SK-N-SH treated with all-trans-retinoic acid at 6 μM for 48 hours (cell line): ENCODE data around the gene CRTC3.

Source experiments
- ATAC-seq: fragments of 200-7000 bp; cut with Tn5 transposase; 3 replicates; pipeline ENCODE4 v1.9.1; 2020; ENCODE audit warnings: mild to moderate bottlenecking, moderate library complexity
- ARNTL ChIP-seq: fragments of 450-650 bp; formaldehyde crosslinking; IDR thresholded peaks from 2 replicates; pipeline ENCODE4 v1.5.0; 2020; ENCODE audit warnings: low read depth, mild to moderate bottlenecking, moderate library complexity, borderline replicate concordance
- BACH2 ChIP-seq: fragments of 250-450 bp; sonication (Bioruptor Pico); IDR thresholded peaks from 2 replicates; pipeline ENCODE4 v1.9.0; 2021; ENCODE audit warnings: mild to moderate bottlenecking, borderline replicate concordance
- CSDC2 ChIP-seq: fragments of 250-450 bp; sonication (Bioruptor Pico); IDR thresholded peaks from 2 replicates; pipeline ENCODE4 v1.5.0; 2020; ENCODE audit warnings: mild to moderate bottlenecking, moderate library complexity
- ESRRG ChIP-seq: fragments of 250-450 bp; sonication (Bioruptor Pico); IDR thresholded peaks from 2 replicates; pipeline ENCODE4 v1.6.1; 2021; ENCODE audit warnings: mild to moderate bottlenecking
- ISL1 ChIP-seq: fragments of 250-450 bp; sonication (Bioruptor Pico); IDR thresholded peaks from 2 replicates; pipeline ENCODE4 v2.1.2; 2022; ENCODE audit warnings: mild to moderate bottlenecking, moderate library complexity
- OSR1 ChIP-seq: fragments of 250-450 bp; sonication (Bioruptor Pico); IDR thresholded peaks from 2 replicates; pipeline ENCODE4 v1.8.0; 2022; ENCODE audit warnings: moderate library complexity, mild to moderate bottlenecking, inconsistent platforms
- PPARA ChIP-seq: fragments of 250-450 bp; sonication (Bioruptor Pico); IDR thresholded peaks from 2 replicates; pipeline ENCODE4 v1.5.0; 2020; ENCODE audit warnings: mild to moderate bottlenecking, borderline replicate concordance
- RARB ChIP-seq: fragments of 250-450 bp; sonication (Bioruptor Pico); IDR thresholded peaks from 2 replicates; pipeline ENCODE4 v1.8.0; 2021; ENCODE audit warnings: mild to moderate bottlenecking, moderate library complexity
- TOX ChIP-seq: fragments of 250-450 bp; sonication (Bioruptor Pico); IDR thresholded peaks from 2 replicates; pipeline ENCODE4 v1.8.0; 2021; ENCODE audit warnings: mild to moderate bottlenecking, moderate library complexity, borderline replicate concordance
- ZC3H10 ChIP-seq: fragments of 250-450 bp; sonication (Bioruptor Pico); IDR thresholded peaks from 2 replicates; pipeline ENCODE4 v1.5.1; 2021; ENCODE audit warnings: mild to moderate bottlenecking, moderate library complexity
- ZFP30 ChIP-seq: fragments of 450-650 bp; formaldehyde crosslinking; IDR thresholded peaks from 2 replicates; pipeline ENCODE4 v1.5.0; 2022; ENCODE audit warnings: mild to moderate bottlenecking, moderate library complexity
- ZNF8 ChIP-seq: fragments of 450-650 bp; formaldehyde crosslinking; IDR thresholded peaks from 2 replicates; pipeline ENCODE4 v1.5.0; 2020; ENCODE audit warnings: mild to moderate bottlenecking, moderate library complexity
- TF ChIP-seq, protein P1 (sequence below): fragments of 250-450 bp; sonication (Bioruptor Pico); IDR thresholded peaks from 2 replicates; pipeline ENCODE4 v1.8.0; 2021; ENCODE audit warnings: low read depth, mild to moderate bottlenecking, moderate library complexity, borderline replicate concordance
- TF ChIP-seq, protein P2 (sequence below): fragments of 250-450 bp; sonication (Bioruptor Pico); IDR thresholded peaks from 2 replicates; pipeline ENCODE4 v1.5.1; 2021; ENCODE audit warnings: mild to moderate bottlenecking, moderate library complexity
- TF ChIP-seq, protein P3 (sequence below): fragments of 250-450 bp; sonication (Bioruptor Pico); IDR thresholded peaks from 2 replicates; pipeline ENCODE4 v1.5.1; 2020; ENCODE audit warnings: low read depth, mild to moderate bottlenecking, moderate library complexity
- TF ChIP-seq, protein P4 (sequence below): fragments of 250-450 bp; sonication (Bioruptor Pico); IDR thresholded peaks from 2 replicates; pipeline ENCODE4 v1.5.0; 2020; ENCODE audit warnings: mild to moderate bottlenecking, moderate library complexity
- TF ChIP-seq, protein P5 (sequence below): fragments of 250-450 bp; sonication (Bioruptor Pico); IDR thresholded peaks from 2 replicates; pipeline ENCODE4 v1.8.0; 2020; ENCODE audit warnings: mild to moderate bottlenecking, moderate library complexity, borderline replicate concordance

Gene CRTC3

DNA sequence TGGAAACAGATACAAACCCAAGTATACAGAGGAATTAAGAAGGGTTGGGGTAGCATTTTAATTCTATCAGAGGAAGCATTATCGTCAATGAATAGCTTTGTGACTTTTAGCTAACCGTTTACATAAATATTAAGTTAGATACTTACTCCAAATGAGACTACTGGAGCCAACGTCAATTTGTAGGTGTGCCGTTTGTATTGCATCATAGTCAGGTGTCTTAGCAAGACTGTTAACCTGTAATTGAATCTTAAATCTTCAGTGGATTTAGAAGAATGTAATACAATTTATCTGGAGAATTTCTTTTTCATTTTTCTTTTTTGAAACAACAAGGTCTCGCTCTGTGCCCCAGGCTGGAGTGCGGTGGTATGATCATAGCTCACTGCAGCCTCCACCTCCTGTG lies 55.1 kb downstream of the CRTC3 start:
- ATAC-seq, result no peak
- no peak for TF ChIP-seq OSR1
- no peak for TF ChIP-seq CSDC2 (CRISPR knock-in tag)
- TF ChIP-seq, protein P1, sequence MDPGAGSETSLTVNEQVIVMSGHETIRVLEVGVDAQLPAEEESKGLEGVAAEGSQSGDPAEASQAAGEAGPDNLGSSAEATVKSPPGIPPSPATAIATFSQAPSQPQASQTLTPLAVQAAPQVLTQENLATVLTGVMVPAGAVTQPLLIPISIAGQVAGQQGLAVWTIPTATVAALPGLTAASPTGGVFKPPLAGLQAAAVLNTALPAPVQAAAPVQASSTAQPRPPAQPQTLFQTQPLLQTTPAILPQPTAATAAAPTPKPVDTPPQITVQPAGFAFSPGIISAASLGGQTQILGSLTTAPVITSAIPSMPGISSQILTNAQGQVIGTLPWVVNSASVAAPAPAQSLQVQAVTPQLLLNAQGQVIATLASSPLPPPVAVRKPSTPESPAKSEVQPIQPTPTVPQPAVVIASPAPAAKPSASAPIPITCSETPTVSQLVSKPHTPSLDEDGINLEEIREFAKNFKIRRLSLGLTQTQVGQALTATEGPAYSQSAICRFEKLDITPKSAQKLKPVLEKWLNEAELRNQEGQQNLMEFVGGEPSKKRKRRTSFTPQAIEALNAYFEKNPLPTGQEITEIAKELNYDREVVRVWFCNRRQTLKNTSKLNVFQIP, result no peak
- TF ChIP-seq, protein P2, sequence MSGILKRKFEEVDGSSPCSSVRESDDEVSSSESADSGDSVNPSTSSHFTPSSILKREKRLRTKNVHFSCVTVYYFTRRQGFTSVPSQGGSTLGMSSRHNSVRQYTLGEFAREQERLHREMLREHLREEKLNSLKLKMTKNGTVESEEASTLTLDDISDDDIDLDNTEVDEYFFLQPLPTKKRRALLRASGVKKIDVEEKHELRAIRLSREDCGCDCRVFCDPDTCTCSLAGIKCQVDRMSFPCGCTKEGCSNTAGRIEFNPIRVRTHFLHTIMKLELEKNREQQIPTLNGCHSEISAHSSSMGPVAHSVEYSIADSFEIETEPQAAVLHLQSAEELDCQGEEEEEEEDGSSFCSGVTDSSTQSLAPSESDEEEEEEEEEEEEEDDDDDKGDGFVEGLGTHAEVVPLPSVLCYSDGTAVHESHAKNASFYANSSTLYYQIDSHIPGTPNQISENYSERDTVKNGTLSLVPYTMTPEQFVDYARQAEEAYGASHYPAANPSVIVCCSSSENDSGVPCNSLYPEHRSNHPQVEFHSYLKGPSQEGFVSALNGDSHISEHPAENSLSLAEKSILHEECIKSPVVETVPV (CRISPR knock-in tag), result no peak
- TF ChIP-seq, all 23 proteins: peak for 0

DNA sequence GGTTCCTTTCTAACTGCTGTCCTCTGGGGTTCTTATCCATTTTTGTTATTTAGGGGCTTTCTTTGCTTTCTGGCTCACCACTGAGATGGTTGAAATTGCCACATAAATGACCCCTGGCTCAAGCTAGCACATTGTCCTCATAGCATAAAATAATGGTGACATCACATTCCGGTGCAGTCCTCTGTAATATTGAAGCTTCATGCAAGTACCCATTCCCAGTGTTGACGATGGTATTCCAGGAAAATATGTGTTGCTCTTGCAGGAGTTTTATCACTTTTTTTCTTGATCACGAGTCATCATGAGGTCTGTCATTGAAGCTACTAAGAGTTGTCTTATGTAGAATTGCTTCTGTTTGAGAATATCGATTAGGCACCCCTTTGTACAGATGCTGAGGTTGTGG lies 56.1 kb downstream of the CRTC3 start:
- no peak for ATAC-seq
- TF ChIP-seq OSR1 (no peak), TOX (no peak), ZNF8 (no peak), ESRRG (CRISPR knock-in tag) (no peak), ZC3H10 (CRISPR knock-in tag) (no peak), RARB (CRISPR knock-in tag) (no peak), PPARA (CRISPR knock-in tag) (no peak), ARNTL (CRISPR knock-in tag) (no peak)
- TF ChIP-seq, protein P2 (CRISPR knock-in tag), result no peak
- TF ChIP-seq, protein P3, sequence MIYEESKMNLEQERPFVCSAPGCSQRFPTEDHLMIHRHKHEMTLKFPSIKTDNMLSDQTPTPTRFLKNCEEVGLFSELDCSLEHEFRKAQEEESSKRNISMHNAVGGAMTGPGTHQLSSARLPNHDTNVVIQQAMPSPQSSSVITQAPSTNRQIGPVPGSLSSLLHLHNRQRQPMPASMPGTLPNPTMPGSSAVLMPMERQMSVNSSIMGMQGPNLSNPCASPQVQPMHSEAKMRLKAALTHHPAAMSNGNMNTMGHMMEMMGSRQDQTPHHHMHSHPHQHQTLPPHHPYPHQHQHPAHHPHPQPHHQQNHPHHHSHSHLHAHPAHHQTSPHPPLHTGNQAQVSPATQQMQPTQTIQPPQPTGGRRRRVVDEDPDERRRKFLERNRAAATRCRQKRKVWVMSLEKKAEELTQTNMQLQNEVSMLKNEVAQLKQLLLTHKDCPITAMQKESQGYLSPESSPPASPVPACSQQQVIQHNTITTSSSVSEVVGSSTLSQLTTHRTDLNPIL (CRISPR knock-in tag), result no peak
- TF ChIP-seq, protein P4, sequence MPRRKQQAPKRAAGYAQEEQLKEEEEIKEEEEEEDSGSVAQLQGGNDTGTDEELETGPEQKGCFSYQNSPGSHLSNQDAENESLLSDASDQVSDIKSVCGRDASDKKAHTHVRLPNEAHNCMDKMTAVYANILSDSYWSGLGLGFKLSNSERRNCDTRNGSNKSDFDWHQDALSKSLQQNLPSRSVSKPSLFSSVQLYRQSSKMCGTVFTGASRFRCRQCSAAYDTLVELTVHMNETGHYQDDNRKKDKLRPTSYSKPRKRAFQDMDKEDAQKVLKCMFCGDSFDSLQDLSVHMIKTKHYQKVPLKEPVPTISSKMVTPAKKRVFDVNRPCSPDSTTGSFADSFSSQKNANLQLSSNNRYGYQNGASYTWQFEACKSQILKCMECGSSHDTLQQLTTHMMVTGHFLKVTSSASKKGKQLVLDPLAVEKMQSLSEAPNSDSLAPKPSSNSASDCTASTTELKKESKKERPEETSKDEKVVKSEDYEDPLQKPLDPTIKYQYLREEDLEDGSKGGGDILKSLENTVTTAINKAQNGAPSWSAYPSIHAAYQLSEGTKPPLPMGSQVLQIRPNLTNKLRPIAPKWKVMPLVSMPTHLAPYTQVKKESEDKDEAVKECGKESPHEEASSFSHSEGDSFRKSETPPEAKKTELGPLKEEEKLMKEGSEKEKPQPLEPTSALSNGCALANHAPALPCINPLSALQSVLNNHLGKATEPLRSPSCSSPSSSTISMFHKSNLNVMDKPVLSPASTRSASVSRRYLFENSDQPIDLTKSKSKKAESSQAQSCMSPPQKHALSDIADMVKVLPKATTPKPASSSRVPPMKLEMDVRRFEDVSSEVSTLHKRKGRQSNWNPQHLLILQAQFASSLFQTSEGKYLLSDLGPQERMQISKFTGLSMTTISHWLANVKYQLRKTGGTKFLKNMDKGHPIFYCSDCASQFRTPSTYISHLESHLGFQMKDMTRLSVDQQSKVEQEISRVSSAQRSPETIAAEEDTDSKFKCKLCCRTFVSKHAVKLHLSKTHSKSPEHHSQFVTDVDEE (CRISPR knock-in tag), result no peak

DNA sequence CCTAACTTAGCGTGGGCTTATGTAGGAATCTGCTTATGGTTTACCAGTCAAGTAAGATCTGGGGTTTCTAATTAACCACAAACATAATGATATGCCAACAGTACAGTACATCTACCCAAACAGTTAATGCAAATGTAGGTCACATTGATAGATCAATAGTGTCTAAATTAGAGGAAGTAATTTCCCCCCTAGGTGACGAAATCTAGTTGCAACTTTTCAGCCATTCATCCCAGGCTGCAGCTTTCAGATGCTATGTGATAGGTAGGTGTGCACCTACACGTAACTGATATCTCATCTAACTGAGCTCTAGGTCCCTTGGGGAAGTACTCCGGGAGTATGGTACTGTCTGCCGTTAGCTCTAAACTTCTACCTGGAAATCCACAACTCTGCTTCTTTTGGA lies 57.2 kb downstream of the CRTC3 start:
- no peak for ATAC-seq
- TF ChIP-seq, protein P5, sequence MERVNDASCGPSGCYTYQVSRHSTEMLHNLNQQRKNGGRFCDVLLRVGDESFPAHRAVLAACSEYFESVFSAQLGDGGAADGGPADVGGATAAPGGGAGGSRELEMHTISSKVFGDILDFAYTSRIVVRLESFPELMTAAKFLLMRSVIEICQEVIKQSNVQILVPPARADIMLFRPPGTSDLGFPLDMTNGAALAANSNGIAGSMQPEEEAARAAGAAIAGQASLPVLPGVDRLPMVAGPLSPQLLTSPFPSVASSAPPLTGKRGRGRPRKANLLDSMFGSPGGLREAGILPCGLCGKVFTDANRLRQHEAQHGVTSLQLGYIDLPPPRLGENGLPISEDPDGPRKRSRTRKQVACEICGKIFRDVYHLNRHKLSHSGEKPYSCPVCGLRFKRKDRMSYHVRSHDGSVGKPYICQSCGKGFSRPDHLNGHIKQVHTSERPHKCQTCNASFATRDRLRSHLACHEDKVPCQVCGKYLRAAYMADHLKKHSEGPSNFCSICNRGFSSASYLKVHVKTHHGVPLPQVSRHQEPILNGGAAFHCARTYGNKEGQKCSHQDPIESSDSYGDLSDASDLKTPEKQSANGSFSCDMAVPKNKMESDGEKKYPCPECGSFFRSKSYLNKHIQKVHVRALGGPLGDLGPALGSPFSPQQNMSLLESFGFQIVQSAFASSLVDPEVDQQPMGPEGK (CRISPR knock-in tag), result no peak
- TF ChIP-seq CSDC2 (CRISPR knock-in tag), result no peak
- TF ChIP-seq, protein P4 (CRISPR knock-in tag), result no peak
- TF ChIP-seq ARNTL (CRISPR knock-in tag), result no peak
- no peak for TF ChIP-seq TOX
- TF ChIP-seq, protein P2 (CRISPR knock-in tag), result no peak
- TF ChIP-seq PPARA (CRISPR knock-in tag), result no peak
- TF ChIP-seq RARB (CRISPR knock-in tag), result no peak
- TF ChIP-seq, protein P3 (CRISPR knock-in tag), result no peak
- no peak for TF ChIP-seq OSR1
- no peak for TF ChIP-seq ZFP30 (CRISPR knock-in tag)
- TF ChIP-seq, protein P1, result no peak
- TF ChIP-seq ZNF8, result no peak
- TF ChIP-seq BACH2 (CRISPR knock-in tag), result no peak
- TF ChIP-seq ISL1 (CRISPR knock-in tag), result no peak
